ENCODE data around the gene PTPN2.

DNA sequence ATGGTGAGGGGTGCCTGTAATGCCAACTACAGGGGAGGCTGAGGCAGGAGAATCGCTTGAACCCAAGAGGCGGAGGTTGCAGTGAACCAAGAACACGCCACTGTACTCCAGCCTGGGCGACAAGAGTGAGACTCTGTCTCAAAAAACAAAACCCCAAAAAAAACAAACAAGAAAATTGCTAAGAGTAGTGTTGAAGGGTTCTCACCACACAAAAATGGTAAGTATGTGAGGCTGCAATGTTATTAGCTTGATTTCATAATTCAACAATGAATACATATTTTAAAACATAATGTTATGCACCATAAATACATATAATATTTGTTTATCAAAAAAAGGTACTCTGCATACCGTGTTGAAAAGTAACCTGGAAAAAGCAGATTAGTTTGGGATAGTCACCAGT lies 135.4 kb downstream of the PTPN2 start:
- TF ChIP-seq, protein P1, sequence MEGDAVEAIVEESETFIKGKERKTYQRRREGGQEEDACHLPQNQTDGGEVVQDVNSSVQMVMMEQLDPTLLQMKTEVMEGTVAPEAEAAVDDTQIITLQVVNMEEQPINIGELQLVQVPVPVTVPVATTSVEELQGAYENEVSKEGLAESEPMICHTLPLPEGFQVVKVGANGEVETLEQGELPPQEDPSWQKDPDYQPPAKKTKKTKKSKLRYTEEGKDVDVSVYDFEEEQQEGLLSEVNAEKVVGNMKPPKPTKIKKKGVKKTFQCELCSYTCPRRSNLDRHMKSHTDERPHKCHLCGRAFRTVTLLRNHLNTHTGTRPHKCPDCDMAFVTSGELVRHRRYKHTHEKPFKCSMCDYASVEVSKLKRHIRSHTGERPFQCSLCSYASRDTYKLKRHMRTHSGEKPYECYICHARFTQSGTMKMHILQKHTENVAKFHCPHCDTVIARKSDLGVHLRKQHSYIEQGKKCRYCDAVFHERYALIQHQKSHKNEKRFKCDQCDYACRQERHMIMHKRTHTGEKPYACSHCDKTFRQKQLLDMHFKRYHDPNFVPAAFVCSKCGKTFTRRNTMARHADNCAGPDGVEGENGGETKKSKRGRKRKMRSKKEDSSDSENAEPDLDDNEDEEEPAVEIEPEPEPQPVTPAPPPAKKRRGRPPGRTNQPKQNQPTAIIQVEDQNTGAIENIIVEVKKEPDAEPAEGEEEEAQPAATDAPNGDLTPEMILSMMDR (IDR thresholded peaks at IDR 0.05) = no peak
- no peak for TF ChIP-seq EZH2 (IDR thresholded peaks at IDR 0.05; ENCODE audit: borderline replicate concordance, insufficient read depth, low read depth, low read length, poor library complexity, severe bottlenecking)

Measured in B cell (primary cell).